Measurements from ENCODE around the gene DOCK4.

DNA sequence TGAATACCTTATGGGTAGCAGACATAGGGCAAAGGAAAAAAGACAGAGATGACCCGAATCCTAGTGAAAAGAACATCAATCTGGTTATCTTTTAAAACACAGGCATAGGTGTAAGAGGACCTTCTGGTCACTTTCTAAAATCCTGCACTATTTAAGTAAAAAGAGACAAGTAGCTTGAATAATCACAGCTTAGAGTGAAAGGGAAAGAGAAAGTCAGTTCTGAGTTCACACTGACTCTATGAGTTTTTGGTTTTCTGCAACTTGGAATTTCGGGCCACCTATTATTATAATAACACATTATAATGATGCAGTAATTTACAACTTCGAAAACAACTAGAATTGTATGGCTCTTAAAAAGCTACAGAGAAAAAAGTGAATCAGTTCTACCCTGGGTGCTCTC lies 247.8 kb downstream of the DOCK4 start:
- TF ChIP-seq, protein P1, sequence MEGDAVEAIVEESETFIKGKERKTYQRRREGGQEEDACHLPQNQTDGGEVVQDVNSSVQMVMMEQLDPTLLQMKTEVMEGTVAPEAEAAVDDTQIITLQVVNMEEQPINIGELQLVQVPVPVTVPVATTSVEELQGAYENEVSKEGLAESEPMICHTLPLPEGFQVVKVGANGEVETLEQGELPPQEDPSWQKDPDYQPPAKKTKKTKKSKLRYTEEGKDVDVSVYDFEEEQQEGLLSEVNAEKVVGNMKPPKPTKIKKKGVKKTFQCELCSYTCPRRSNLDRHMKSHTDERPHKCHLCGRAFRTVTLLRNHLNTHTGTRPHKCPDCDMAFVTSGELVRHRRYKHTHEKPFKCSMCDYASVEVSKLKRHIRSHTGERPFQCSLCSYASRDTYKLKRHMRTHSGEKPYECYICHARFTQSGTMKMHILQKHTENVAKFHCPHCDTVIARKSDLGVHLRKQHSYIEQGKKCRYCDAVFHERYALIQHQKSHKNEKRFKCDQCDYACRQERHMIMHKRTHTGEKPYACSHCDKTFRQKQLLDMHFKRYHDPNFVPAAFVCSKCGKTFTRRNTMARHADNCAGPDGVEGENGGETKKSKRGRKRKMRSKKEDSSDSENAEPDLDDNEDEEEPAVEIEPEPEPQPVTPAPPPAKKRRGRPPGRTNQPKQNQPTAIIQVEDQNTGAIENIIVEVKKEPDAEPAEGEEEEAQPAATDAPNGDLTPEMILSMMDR (conservative IDR thresholded peaks at IDR 0.05): no peak
- no peak for TF ChIP-seq ZFX (IDR thresholded peaks at IDR 0.05)

Measured in C4-2B (cell line).